ENCODE measurements around the gene SBF1.

SBF1 gene

DNA sequence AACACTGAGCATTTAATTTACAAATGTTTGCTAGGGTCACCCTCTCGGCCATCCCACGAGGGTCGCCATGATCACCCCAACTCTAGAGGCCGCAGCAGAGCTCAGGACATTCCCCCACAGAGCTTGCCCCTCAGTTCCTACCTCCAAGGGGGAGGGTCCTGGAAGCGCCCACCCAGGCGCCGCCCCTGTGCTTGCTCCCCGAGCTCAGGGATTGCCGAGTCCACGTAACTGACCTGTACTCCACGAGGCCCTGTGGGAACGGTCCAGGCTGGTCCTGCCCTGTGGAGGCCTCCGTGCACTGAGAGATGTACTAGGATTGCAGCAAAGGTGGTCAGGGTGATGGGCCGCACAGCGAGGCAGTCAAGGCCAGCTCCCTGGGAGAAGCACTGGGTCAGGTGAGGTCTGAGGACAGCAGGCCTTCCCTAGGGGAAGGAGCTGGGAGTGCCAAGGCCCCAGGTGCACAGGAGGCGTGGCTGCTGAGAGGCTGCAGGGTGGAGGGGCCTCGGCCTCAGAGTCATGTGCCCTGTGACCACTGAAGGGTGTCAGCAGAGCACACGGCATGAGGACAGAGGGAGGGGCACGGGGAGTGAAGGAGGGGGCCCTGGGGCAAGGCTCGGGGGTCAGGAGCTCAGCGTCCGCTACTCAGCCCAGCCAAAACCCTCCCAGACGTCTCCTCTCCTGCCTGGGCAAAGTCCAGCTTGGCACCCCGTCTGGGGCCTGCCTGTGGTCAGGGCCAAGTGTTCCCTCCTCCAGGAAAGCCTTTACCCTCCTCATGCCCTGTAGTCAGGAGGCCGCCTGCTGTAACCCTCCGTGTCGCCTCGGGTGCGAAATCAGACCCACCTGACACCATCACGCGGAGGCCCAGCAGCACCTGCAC is 9.4 kb upstream of the SBF1 start:
- no peak for DNase-seq

DNA sequence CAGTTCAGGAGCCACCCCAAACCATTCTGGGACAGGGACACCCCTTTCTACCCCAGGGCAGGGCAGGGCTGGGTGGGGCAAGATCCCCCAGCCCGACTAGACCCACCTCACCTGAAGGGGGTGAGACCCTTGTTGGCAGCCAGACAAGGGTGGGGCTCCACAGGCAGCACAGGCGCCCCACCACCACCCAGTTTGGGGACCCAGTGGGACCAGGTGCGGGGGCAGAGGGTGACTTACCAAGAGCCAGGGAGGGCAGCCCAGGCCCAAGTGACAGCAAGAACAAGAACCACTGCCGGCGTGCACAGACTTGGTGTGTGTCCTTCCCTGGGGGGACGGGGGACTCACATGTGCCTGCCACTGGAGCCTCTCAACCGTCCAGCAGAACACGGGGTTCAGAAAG is 8.7 kb upstream of the SBF1 start:
- no peak for DNase-seq

DNA sequence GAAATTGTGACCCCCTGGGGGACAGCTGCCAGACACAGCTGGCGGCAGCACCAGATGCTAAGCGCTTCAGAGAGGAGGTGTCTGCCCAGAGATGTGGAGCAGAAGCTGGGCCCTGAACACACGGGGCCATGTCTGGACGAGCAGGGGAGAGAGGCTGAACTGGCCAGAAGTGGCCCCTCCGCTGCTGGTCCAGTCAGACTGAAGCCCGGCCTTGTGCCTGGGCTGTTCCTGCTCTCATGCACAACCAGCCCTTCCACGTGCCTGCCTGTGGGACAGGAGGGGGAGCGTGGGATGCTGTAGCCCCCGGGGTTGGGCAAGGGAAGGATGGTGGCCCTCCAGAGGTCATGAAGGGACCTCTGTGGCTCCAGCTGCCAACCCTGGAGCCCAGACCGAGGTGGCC is 8.3 kb upstream of the SBF1 start:
- no peak for DNase-seq

DNA sequence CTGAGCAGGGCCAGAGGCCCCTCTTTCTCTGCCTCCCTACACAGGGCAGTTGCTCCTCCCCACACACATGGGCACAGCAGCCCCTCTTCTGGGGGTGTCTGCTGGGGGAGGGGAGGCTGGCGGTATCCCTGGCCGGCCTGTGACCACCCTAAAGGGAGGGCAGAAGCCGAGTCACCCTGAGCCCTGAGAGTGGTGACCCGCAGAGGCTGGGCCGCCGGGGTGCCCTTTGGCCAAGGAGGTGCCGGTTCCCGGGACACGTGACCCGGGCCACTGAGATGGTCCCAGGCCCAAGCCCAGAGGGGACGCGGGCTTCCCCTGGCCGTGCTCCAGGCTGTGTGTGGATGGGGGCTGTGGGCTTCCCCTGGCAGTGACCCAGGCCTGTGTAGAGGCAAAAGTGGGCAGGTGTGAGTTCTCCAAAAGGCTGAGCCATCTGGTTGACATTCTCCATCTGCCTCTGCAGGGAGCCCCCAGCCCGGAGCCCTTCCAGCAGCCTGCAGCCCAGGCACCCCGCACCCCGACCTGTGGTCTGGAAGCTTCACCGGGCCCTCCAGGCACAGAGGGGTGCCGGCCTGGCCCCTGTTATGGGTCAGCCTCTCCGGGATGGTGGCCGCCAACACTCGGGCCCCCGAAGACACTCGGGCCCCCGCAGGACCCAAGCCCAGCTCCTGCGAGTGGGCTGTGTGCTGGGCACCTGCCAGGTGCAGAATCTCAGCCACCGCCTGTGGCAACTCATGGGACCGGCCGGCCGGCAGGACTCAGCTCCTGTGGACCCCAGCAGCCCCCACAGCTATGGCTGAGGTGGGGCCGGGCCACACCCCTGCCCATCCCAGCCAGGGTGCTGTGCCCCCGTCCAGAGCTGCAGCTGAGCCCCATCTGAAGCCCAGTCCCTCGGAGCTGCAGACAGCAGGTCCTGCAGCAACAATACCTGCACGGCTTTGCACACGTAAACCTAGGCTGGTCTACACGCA is 7.6 kb upstream of the SBF1 start:
- no peak for DNase-seq

DNA sequence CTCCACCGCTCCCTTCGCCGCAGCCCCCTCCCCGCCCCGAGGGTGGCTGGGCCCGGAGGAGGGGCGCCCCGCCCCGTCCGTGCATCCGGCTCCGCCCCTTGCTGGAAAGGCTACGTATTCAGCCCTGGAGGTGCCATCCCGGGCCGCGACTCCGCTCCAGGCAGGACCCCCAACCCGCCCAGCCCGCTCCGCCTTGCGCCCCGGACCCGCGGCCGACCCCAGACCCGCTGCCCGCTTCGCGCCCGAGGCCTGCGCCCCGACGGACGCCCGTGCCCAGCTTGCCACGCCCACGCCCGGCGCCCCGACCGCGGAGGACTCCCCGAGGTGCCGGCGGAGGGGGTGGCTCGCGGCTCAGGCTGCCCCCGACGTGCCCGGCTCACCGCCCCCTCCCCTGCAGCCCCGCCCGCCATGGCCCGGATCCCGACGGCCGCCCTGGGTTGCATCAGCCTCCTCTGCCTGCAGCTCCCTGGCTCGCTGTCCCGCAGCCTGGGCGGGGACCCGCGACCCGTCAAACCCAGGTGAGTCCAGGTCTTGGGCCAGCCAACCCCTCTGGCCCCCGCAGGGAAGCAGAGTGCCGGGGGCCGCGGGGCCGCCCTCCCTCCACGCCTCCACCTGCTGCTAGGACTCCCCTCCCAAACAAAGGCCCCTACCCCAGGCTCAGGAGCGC is 6.7 kb upstream of the SBF1 start, which contains the start of gene ADM2:
Gene ADM2 (plus strand): TSS at position 104 of the 667 bp plus-strand sequence. CDS start 305 bp downstream, at position 409.
- no peak for DNase-seq

DNA sequence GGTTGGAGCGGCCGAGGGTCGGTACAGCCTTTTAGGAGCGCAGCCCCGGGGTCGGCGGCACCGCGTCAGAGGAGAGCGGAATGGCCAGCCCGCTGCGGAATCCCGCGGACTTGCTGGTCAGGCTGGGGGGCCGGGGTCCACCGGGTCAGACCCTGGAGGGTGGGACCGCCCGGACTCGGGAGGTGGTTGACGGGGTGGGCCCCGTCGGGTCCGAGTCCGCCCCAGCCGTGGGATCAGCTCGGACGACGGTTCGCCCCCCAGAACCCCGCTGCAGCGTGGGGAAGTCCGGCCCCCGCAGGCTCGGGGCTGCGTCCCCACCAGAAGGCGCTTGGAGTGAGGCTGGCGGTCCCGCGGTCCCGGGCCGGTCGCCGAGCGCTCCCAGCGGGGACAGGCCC is 6.2 kb upstream of the SBF1 start:
- no peak for DNase-seq

DNA sequence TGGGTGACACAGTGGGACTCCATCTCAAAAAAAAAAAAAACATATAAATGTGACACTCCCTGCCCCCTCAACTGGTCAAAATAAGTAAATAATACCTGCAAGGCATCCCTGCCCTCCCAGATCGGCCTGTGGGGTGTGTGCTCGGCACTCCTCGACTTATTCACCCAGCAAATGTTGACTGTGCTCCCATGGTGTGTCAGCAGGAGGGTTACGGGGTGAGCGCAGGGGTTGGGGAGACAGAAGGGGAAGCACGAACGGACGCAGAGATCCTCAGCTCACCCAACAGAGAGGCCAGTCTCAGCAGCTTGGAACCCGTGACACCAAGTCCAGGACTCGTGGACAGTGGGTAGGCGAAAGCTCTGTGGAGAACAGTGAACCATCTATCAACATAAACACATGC is 4.9 kb upstream of the SBF1 start:
- no peak for DNase-seq

DNA sequence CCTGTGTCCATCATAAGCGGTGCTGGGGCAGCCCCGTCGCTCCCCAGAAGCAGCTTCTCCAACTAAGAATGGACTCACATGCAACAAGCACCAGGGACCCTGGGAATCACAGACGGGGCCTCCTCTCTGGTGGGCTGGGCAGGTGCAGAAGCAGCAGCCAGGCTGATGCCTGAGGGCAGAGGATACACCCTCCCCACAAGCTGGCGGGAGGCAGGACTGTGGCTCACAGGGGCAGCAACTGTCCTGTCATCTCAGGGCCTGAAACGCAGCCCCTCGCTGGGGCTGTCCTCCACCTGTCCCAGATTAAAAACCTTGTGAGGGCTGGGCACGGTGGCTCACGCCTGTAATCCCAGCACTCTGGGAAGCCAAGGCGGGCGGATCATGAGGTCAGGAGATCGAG is 3.1 kb upstream of the SBF1 start:
- DNase-seq = no peak

DNA sequence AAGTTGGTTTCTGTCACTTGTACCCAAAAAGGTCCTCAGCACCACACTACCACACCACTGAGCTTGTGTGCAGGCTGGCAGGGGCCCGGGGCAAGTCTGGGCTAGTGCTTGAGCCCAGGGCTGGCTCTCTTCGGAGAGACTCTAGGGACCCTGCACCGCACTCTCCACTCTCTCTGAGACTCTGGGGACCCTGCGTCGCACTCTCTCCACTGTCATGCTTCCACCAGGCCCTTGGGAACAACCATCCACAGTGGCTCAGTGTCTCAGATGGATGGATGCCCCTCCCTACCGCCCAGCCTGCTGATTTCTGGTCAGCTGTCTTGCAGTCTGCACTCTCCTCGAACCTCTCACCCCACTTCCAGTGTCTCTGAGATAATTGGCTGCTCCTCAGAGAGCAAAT is 2.0 kb upstream of the SBF1 start:
- no peak for DNase-seq

DNA sequence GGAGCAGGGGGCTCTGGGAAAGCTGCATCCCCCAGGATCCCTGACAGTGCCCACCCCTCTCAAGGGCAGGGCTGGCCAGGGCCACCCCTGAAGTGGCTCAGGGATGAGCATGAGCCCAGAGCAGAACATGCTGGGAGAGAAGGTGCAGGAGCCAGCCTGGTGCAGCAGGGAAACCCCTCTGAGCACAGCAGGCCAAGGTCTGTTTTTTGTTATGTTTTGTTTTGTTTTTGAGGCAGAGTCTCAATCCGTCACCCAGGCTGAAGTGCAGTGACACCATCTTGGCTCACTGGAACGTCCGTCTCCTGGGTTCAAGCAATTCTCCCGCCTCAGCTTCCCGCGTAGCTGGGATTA is 792 bp upstream of the SBF1 start:
- DNase-seq = no peak

DNA sequence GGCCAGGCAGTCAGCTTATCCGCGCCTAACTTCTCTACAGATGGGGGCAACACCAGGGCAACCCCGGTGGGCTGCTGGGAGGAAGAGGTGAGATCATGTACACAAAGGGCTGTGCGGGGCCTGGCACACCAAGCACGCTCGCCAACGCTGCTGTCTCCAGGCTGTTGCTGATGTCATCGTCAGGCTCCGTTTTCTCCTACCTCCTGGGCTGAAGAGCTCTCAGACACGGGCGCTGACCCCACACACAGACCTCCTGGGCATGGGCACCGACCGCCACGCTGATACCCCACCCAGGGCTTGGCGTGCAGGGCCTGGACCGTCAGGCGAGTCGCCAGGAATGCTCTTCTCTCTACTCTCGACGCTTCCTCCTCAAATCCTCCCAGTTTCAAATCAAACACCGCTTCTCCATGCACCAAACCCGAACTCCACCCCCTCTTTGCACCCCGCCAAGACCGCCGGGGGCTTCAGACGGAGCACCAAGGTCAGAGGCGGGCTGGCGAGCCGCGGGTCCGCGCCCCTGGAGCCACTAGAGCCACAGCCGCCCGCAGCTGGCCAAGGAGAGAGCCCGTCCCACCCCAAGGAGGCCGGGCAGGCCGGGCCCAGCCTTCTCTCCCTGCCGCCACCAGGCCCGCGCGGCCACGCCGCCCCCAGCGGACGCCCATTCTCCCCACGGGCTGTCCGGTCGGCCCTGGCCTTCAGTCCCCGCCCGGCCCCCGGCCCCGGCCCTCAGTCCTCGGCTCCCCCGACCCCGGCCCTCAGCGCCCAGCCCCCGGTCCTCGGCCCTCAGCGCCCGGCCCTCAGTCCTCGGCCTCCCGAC is 772 bp downstream of the SBF1 start:
- no peak for DNase-seq

DNA sequence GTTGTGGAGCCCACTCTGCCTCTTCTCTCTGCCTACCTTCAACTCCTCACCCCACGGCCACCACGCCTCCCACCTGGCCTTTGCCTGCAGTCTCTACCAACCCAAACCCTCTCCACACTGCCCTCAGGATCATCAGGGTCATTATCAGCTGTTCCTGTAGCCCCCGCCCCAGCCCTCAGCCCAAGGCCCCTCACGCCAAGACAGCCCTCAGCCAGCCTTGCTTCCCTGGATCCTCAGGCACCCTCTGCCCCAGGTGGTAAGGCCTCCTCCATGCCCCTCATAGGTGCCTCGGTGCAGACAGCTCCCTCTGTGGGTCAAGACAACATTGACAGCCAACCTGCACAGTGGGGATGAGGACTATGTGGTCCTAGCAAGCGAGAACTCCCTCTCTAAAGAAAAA is 1.7 kb downstream of the SBF1 start:
- no peak for DNase-seq

DNA sequence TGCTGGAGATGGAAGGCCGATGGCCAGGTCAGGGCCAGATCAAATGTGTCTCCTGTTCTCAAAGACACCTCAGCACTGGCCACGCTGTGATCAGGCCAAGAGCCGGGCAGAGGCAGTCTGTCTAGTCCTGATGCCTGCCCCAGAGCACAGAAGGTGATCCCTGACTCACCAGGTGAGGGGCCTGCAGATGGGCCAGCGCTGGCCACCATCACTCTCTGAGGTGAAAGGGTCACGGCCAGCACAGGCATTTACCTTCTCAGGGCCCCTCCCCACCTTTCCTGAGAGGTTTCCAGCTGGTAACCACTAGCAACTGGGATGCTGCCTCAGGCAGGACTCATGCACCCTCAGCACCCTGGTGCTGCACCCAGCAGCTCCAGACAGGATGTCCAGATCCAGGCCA is 2.9 kb downstream of the SBF1 start:
- DNase-seq = no peak

DNA sequence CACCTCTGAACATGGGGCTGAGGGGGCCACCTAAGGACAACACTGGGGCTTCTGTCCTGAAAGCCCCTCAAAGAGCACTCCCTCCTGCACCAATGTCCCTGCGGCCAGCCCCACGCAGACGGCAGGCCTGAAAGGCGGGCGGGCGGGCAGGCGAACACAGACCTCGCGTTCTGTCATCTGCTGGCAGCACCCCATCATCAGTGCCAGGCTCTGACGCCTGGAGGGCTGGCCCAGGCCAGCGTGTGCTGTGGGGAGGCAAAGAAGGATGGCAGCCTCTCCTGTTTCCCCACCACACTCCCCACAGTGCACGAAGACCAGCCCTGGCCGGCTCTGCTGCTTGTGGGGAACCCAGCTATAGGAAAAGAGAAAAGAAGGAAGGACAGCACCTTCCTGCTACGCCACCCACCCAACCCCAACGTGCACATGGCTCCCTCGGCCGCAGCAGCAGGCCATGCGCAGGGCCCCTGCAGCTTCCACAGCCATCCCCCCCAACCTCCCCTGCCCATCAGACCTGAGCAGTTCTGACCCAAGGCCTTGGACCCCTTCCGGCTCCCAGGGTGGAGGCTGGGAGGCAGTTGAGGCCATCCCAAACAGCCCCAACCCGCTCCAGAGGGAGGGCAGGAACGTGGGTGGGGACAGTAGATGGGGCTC is 3.5 kb downstream of the SBF1 start:
- no peak for DNase-seq

DNA sequence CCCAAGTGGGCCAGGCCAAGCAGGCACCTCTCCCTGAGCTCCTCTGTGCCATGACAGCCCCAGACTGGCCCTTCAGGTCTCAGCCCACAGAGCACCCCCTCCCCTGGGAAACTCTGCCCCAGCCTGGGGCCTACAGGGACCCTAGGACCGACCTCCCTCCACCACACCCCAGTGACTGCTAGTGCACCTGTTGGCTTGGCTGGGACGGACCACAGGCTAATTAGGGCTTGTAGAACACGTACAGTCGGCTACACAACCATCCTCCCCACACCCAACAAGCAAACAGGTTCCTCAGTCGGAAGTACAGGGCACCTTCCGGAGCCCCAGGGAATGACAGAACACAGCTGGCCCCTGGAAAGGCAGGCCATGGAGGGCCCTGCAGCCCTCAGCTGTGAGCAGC is 4.3 kb downstream of the SBF1 start:
- no peak for DNase-seq

DNA sequence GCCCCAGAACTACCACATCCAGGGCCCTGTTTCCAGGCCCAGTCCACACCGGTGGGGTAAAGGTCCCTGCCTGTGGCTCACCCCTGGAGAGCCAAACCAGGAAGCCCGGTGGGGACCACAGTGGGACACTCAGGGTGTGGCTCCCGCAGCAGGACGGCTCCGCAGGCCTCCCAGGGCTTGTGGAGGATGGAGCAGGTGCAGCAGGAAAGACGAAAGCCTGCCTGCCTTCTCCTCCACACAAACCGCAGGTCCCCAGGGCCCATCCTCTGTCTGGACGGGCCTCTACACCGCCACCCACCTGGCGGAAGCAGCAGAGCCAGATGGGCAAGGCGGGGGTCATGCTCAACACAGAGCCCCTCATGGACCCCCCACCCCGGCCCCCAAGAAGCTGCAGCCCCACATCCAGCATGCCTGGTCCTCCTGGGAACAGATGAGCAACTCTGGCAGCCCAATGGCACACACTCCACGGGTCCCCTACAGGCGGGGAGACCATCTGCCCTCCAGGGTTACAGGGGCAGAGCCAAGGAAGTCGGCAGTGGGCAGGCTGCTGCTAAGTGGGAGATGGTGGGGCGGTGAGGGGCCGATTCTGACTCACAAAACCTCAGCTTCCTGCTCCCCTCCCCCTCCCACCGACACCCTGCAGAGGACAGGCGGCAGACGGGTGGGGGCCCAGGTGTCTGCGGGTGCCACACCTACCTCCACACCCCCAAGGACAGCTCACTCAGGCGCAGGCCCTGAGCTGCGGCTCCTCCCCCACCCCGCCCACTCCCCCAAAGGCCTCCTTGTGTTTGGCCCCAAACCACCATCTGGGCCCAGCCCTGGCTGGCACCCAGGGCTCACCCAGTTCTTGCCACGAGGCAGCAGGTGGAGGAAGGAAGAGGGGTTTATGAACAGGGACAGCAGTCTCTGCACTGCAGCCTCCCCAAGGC is 5.2 kb downstream of the SBF1 start:
- peak; percentile 87 for DNase-seq

DNA sequence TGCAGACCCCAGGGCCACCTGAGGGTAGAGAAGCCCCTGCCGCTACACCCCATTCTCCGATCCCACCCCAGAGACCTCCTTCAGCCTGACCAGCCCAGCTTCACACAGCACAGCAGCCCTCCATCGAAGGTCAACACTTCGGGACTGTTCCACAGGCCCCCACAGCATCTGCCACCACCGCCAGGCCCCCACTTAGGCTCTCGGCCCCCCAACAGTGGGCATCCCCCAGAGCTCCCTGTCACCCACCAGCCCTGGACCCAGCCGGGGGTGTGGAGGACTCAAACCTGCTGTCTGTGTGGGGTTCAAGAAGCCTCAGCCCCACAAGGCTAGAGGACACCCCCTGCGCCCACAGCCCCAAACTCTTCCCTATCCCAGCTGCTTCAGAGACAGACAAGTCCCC is 6.2 kb downstream of the SBF1 start:
- DNase-seq = no peak

DNA sequence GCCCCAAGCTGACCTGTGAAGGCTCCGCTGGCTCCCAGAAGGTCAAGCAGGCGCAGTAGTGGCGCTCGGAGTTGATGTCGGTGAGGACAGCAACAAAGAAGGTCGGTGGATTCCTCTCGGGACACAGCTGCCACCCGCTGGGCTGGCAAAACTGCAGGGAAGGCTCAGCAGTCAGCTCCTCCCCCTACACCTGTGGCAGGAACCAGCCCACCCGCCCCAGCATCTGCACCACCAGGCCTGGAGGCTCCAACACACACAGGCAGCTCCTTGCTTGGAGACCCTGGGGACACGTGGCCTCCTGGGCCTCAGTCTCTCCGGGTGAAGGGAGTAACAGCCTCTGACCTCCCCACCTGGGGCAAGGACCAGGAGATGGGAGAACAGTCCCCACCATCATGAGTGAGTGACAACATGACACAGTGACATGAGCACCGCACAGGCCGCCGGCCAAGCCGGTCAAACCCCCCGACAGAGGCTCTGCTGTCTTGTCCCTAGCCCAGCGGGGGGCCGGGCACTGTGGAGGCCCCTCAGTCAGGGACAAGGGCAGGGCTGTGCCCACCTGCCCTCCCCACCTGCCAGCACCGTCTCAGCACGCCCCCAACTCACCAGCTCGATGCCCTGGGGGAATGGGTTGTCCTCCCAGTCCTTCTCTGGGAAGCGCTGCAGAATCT is 6.9 kb downstream of the SBF1 start:
- DNase-seq = no peak

DNA sequence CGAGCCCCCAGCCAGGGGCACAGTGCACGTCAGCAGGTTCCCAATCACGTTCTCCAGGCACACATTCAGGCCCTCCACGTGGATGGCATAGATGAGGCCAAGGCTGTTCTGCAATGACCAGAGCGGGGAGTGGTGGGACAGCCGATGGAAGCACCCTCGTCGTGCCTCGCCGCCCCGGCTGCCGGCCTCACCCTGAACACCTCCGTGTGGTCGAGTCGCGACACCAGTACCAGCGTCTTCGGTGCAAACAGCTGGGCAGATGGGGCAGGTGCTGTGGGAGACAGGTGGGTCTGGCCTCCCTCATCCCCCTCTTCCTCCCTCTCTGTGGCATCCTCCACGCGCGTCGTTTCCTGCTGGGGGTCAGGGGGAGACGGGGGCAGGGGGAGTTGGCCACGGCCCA is 7.5 kb downstream of the SBF1 start:
- DNase-seq = no peak

Measured in DMS153 (cell line).